ENCODE results near the gene UTF1.

Gene UTF1

DNA sequence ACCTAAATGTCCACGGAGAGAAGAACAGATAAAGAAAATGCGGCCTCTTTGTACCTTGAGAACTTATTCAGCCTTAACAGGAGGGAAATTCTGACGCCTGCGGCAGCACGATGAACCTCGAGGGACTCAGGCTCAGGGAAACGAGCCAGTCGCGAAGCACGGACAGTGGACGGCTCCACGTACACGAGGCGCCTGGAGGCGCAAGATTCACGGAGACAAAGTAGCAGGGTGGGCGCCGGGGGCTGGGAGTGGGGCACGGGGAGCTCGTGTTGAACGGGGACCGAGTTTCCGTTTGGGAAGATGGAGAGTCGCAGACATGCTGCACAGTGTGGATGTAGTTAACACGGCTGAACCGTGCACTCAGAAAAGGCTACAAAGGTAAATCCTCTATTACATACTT is 13.2 kb upstream of the UTF1 start:
- H3K27ac ChIP-seq (ENCODE audit: extremely low read depth, low read depth, low read length), result no peak overlapping the region
- no peaks in the 10 kb centered on the region for H3K36me3 ChIP-seq (ENCODE audit: control insufficient read depth in 2 of 2, insufficient read depth in 1 of 2, low read length in 2 of 2)
- H3K9me3 ChIP-seq (ENCODE audit: control insufficient read depth, insufficient read depth, low read depth, low read length), result no peaks in the 10 kb centered on the region
- ChIA-PET CTCF (no interaction called here), POLR2A (no interaction called here)
- TF ChIP-seq ZNF600 (tag by site-specific recombination; IDR thresholded peaks at IDR 0.05) (no peak), ZNF335 (tag by site-specific recombination; conservative IDR thresholded peaks at IDR 0.05) (no peak), ZNF324 (tag by site-specific recombination; IDR thresholded peaks at IDR 0.05) (no peak), ZNF529 (tag by site-specific recombination; IDR thresholded peaks at IDR 0.05; ENCODE audit: insufficient replicate concordance) (no peak), ZNF174 (tag by site-specific recombination; IDR thresholded peaks at IDR 0.05) (no peak), ZNF341 (tag by site-specific recombination; IDR thresholded peaks at IDR 0.05; ENCODE audit: low read depth) (no peak), PRDM1 (tag by site-specific recombination; IDR thresholded peaks at IDR 0.05) (no peak), SP7 (tag by site-specific recombination; IDR thresholded peaks at IDR 0.05) (no peak), ZBTB17 (tag by site-specific recombination; IDR thresholded peaks at IDR 0.05) (no peak), BCL11A (tag by site-specific recombination; IDR thresholded peaks at IDR 0.05; ENCODE audit: low read depth) (no peak), ZNF768 (tag by site-specific recombination; IDR thresholded peaks at IDR 0.05) (no peak), ZSCAN23 (tag by site-specific recombination; IDR thresholded peaks at IDR 0.05) (no peak), ZNF292 (tag by site-specific recombination; IDR thresholded peaks at IDR 0.05; ENCODE audit: borderline replicate concordance, low read depth) (no peak), ZNF114 (tag by site-specific recombination; IDR thresholded peaks at IDR 0.05) (no peak), ZNF747 (tag by site-specific recombination; IDR thresholded peaks at IDR 0.05) (no peak), MEIS1 (CRISPR knock-in tag; IDR thresholded peaks at IDR 0.05; ENCODE audit: borderline replicate concordance) (no peak), ZNF792 (tag by site-specific recombination; IDR thresholded peaks at IDR 0.05) (no peak)
- TF ChIP-seq, protein P1, sequence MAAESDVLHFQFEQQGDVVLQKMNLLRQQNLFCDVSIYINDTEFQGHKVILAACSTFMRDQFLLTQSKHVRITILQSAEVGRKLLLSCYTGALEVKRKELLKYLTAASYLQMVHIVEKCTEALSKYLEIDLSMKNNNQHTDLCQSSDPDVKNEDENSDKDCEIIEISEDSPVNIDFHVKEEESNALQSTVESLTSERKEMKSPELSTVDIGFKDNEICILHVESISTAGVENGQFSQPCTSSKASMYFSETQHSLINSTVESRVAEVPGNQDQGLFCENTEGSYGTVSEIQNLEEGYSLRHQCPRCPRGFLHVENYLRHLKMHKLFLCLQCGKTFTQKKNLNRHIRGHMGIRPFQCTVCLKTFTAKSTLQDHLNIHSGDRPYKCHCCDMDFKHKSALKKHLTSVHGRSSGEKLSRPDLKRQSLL (tag by site-specific recombination; IDR thresholded peaks at IDR 0.05), result no peak
- TF ChIP-seq, protein P2, sequence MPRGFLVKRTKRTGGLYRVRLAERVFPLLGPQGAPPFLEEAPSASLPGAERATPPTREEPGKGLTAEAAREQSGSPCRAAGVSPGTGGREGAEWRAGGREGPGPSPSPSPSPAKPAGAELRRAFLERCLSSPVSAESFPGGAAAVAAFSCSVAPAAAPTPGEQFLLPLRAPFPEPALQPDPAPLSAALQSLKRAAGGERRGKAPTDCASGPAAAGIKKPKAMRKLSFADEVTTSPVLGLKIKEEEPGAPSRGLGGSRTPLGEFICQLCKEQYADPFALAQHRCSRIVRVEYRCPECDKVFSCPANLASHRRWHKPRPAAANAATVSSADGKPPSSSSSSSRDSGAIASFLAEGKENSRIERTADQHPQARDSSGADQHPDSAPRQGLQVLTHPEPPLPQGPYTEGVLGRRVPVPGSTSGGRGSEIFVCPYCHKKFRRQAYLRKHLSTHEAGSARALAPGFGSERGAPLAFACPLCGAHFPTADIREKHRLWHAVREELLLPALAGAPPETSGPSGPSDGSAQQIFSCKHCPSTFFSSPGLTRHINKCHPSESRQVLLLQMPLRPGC (tag by site-specific recombination; IDR thresholded peaks at IDR 0.05), result no peak
- TF ChIP-seq, protein P3, sequence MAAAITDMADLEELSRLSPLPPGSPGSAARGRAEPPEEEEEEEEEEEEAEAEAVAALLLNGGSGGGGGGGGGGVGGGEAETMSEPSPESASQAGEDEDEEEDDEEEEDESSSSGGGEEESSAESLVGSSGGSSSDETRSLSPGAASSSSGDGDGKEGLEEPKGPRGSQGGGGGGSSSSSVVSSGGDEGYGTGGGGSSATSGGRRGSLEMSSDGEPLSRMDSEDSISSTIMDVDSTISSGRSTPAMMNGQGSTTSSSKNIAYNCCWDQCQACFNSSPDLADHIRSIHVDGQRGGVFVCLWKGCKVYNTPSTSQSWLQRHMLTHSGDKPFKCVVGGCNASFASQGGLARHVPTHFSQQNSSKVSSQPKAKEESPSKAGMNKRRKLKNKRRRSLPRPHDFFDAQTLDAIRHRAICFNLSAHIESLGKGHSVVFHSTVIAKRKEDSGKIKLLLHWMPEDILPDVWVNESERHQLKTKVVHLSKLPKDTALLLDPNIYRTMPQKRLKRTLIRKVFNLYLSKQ (tag by site-specific recombination; IDR thresholded peaks at IDR 0.05; ENCODE audit: borderline replicate concordance), result no peak
- no peaks in the 10 kb centered on the region for H3K4me1 ChIP-seq (ENCODE audit: control insufficient read depth, insufficient read depth, low read length)
- no peak overlapping the region for H3K4me3 ChIP-seq (ENCODE audit: low read depth, low read length)

DNA sequence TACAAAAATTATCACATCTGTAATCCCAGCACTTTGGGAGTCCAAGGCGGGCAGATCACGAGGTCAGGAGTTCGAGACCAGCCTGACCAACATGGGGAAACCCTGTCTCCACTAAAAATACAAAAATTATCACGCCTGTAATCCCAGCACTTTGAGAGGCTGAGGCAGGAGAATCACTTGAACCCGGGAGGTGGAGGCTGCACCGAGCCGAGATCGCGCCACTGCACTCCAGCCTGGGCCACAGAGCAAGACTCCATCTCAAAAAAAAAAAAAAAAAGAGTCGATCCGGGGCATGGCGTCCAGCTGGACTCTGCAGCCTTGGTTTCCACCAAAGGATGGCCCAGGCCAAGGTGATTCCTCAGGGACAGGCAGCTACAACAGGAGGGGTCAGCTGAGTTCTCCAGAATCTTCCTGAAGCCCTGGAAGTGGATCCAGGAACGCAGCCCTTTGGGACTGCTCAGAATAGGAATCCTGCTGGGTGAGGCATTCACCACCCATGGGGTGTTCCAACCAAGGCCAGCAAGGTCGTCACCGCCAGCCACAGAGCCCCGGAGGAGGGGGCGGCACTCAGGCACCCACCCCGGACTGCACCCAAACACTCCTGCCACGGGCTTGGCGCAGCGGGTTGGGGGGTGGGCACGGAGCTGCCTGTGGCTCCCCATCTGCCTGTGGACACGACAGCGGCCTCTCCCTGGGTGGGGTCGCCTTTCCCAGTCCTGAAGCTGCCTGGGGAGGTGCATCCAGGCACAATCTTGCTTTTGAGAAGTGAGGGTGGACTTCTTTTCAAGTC is 12.0 kb upstream of the UTF1 start:
- Histone ChIP-seq H3K4me3 (ENCODE audit: low read depth, low read length) (no peak overlapping the region), H3K9me3 (ENCODE audit: control insufficient read depth, insufficient read depth, low read depth, low read length) (no peaks in the 10 kb centered on the region), H3K4me1 (ENCODE audit: control insufficient read depth, insufficient read depth, low read length) (no peaks in the 10 kb centered on the region), H3K27ac (ENCODE audit: extremely low read depth, low read depth, low read length) (no peak overlapping the region), H3K36me3 (ENCODE audit: control insufficient read depth in 2 of 2, insufficient read depth in 1 of 2, low read length in 2 of 2) (no peaks in the 10 kb centered on the region)
- ChIA-PET CTCF (no interaction called here), POLR2A (no interaction called here)
- TF ChIP-seq KLF1 (tag by site-specific recombination; IDR thresholded peaks at IDR 0.05), result peak; percentile 65; the same call in 1 of the 2 replicates
- no peak for TF ChIP-seq ZNF202 (tag by site-specific recombination; IDR thresholded peaks at IDR 0.05; ENCODE audit: borderline replicate concordance)
